Raji (cell line): ENCODE results near the gene IER3.

Experiments used
- POLR2A ChIP-seq: IDR thresholded peaks from 2 replicates; pipeline ENCODE4 v1.6.1; 2011; ENCODE audit warnings: low read depth, low read length, control low read depth; ENCODE audit not compliant: insufficient read depth

The IER3 gene

GRCh38 chr6:30744054-30744805 lies at the start of gene IER3:
IER3 (minus strand) TSS chr6:30744547; CDS start chr6:30744518, 29 bp downstream.
- peak; percentile 69 for TF ChIP-seq POLR2A

DNA sequence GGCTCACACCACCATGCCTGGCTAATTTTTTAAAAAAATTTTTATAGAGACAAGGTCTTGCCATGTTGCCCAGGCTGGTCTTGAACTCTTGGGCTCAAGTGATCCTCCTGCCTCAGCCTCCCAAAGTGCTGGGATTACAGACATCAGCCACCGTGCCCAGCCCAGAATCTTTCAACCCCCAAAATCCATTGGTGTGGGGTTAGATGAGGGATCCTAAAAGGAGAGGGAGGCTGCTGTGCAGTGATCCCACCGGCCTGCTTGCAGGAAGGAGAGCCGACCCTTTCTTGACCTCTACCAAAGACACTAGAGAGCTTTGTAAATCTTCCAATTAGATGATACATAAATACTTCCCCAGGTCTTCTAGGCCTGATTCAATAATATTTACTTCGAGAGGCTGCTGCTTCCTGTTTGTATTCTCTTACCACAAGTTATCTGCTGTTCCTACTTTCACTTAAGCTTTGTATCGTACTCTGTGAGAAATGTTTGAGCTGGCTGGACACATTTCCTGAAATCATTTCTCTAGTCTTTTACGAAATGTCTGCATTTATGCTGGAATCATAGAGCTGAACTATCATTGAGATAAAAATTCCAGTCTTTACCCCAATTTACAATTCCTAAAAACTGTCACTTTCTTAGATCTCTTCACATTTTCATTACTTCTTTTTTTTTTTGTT lies 49.3 kb upstream of the IER3 start:
- TF ChIP-seq POLR2A: no peak

GRCh38 chr6:30792786-30793185 lies 48.4 kb upstream of the IER3 start:
- TF ChIP-seq POLR2A: no peak

- no peak for TF ChIP-seq POLR2A
These were observed 46.5 kb upstream of the IER3 start for GRCh38 chr6:30790724-30791383.

DNA sequence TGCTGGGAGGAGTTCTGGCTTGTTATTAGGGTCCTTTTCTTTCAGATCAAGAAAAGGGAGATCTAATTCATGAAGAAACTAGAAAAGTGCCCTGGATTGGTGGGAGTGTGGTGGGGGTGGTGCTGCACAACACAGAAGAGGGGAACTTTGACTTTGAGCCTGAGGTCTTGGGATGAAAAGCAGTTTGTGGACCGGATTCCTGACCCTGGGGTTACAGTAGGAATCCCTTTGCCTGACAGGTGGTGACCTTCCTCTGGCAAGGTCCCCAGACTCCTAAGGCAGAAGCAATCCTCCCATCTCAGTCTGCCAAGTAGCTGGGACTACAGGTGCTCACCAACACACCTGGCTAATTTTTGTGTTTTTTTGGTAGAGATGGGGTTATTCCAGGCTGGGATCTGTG lies 45.3 kb upstream of the IER3 start:
- TF ChIP-seq POLR2A: no peak

DNA sequence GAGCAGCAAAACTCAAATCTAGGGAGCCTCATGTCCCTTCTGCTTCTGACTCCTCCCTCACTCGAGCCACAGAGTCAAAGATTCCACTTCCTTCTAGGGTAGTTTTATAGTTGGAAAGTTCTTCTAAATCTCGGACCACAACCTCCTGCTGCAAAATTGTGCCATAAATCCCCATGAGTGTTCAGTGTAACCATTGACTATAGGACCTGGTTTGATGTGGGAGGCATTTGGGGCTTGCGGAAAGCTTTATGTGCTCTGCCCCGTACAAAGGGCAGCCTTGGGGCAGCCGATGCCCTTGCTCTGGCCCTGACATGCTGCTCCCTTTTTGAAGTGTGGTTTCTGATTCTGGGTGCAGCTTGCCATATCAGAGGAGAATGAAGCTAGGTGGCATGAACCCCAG lies 43.6 kb upstream of the IER3 start:
- no peak for TF ChIP-seq POLR2A

DNA sequence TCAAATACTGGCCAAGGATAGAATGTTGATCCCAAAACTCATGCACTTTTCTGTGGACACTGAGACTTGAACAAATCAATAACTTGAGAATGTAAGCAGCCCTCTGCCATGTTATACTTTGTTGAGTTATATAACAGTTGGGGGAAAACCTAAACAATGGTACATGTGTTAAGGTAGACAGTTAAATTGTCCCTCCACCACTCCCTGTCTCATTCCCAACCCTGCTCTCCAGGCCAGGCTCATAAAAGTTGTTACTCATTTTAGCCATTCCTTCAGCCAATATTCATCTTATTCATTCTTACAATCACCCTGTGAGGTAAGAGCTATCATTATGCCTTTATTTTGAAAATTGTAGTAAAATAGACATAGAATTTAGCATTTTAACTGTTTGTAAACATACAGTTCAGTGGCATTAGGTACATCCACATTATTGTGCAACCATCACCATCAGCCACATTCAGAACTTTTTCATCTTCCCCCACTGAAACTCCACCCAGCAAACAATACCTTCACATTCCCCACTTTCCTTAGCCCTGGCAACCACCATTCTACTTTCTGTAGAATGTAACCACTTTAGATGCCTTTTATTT lies 38.2 kb upstream of the IER3 start:
- no peak for TF ChIP-seq POLR2A

- TF ChIP-seq POLR2A: no peak
These were observed 37.5 kb upstream of the IER3 start for GRCh38 chr6:30781743-30782424.

DNA sequence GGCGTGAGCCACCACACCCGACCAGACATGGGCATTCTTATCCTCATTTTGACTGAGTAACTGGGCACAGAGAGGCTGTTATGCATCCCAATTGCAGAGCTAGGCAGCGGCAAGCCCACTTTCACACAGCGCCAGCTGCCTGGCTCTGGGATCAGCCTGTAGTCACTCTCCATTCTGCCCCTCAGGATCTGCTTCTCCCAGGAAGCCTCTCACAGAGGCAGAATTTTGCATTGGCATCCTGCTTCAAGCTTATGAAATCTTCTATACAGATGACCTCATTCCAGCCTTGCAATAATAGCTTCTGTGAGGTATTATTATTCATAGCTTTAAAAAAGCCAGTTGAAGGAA lies 37.0 kb upstream of the IER3 start:
- TF ChIP-seq POLR2A: no peak

- no peak for TF ChIP-seq POLR2A
These were observed 36.2 kb upstream of the IER3 start for GRCh38 chr6:30780642-30780920.

GRCh38 chr6:30779850-30780641 lies 35.7 kb upstream of the IER3 start:
- no peak for TF ChIP-seq POLR2A

DNA sequence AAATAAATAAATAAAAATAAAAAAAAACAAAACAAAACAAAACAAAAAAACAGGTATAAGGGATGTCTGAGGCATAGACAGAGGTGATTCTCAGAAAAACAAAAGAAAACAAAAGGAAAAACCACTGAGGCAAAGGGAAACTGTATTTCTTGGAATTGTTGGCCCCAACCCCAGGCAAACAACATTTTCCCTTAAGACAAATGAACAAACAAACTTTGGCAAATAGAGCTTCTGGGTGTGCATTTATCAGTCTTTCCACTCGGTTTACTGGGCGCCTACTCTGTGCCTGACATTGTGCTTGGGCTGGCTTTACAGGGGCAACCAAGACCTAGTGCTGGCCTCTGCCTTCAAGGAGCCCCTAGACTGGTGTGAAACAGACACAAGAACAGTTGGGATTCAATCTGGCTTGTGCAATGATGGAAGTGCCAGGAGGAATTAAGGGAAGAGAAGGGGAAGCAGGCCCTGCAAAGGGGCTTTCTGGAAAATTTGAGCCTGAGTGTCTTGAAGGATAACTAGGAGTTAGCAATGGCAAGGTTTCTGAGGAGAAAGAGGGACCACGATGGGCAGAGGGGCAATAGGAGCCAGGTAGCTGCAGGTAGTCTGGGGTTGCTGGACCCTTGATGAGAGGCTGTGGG lies 33.8 kb upstream of the IER3 start:
- no peak for TF ChIP-seq POLR2A

DNA sequence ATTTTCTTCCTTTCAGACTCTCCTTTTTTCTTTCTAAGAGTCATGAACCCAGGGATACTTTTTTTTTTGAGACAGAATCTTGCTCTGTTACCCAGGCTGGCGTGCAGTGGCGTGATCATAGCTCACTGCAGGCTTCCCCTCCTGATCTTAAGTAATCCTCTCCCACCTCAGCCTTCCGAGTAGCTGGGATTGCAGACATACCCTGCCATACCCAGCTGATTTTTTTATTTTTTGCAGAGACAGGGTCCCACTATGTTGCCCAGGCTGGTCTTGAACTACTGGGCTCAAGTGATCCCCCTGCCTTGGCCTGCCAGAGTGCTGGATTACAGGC lies 32.8 kb upstream of the IER3 start:
- no peak for TF ChIP-seq POLR2A

GRCh38 chr6:30776390-30777154 lies 32.2 kb upstream of the IER3 start:
- no peak for TF ChIP-seq POLR2A

- no peak for TF ChIP-seq POLR2A
These were observed 30.8 kb upstream of the IER3 start for GRCh38 chr6:30775104-30775503.
